GM23338 (cell line): ENCODE measurements around the gene OXCT1.

Source experiments
- CREB1 ChIP-seq: fragments of 250-450 bp; sonication (Bioruptor Pico); IDR thresholded peaks from 2 replicates; pipeline ENCODE4 v1.5.0; 2020; ENCODE audit warnings: low read depth, mild to moderate bottlenecking, moderate library complexity
- CTCF ChIP-seq, 2 experiments: fragments of 200-600 bp in 1 of 2; sonication (generic) in 1 of 2; conservative IDR thresholded peaks; 2 replicates each; pipeline versions ENCODE4 v1.5.1 to v1.6.1; 2016 to 2017; ENCODE audit warnings: antibody characterized with exemption in 2 of 2, low read depth in 2 of 2, mild to moderate bottlenecking in 2 of 2, moderate library complexity in 1 of 2
- ETS1 ChIP-seq: IDR thresholded peaks from 2 replicates; pipeline ENCODE4 v1.6.1; 2016; ENCODE audit warnings: antibody characterized with exemption
- EZH2 ChIP-seq: fragments of 200-600 bp; sonication (generic); IDR thresholded peaks from one replicate; pipeline ENCODE4 v1.8.0; 2017; ENCODE audit warnings: antibody characterized with exemption, mild to moderate bottlenecking, low read depth; ENCODE audit not compliant: unreplicated experiment
- EZH2phosphoT487 ChIP-seq: fragments of 200-600 bp; sonication (generic); IDR thresholded peaks from one replicate; pipeline ENCODE4 v1.8.1; 2018; ENCODE audit warnings: antibody characterized with exemption; ENCODE audit not compliant: unreplicated experiment
- JUNB ChIP-seq: IDR thresholded peaks from one replicate; pipeline ENCODE4 v1.6.1; 2016; ENCODE audit warnings: antibody characterized with exemption; ENCODE audit not compliant: unreplicated experiment
- POLR2AphosphoS5 ChIP-seq: IDR thresholded peaks from 2 replicates; pipeline ENCODE4 v1.6.1; 2016; ENCODE audit warnings: antibody characterized with exemption, low read depth
- REST ChIP-seq: IDR thresholded peaks from one replicate; pipeline ENCODE4 v1.6.1; 2018; ENCODE audit warnings: antibody characterized with exemption; ENCODE audit not compliant: unreplicated experiment
- STAT1 ChIP-seq: IDR thresholded peaks from one replicate; pipeline ENCODE4 v1.6.1; 2016; ENCODE audit warnings: antibody characterized with exemption; ENCODE audit not compliant: unreplicated experiment
- ZNF114 ChIP-seq: fragments of 250-450 bp; sonication (Bioruptor Pico); IDR thresholded peaks from 2 replicates; pipeline ENCODE4 v1.5.0; 2020; ENCODE audit warnings: mild to moderate bottlenecking, moderate library complexity
- ZNF331 ChIP-seq: fragments of 250-450 bp; sonication (Bioruptor Pico); IDR thresholded peaks from 2 replicates; pipeline ENCODE4 v1.5.0; 2020; ENCODE audit warnings: low read depth, mild to moderate bottlenecking, moderate library complexity

GRCh38 chr5:41728281-41728680 lies 141.9 kb downstream of the OXCT1 start:
- no peak for TF ChIP-seq CTCF (conservative IDR thresholded peaks at IDR 0.05; ENCODE audit: low read depth in 2 of 2)
- no peak for TF ChIP-seq EZH2phosphoT487
- no peak for TF ChIP-seq EZH2
- TF ChIP-seq CREB1 (CRISPR knock-in tag): no peak
- no peak for TF ChIP-seq ZNF331
- TF ChIP-seq POLR2AphosphoS5: no peak
- no peak for TF ChIP-seq JUNB
- no peak for TF ChIP-seq ETS1
- TF ChIP-seq REST: no peak
- TF ChIP-seq STAT1: no peak
- no peak for TF ChIP-seq ZNF114
